Stimulated activated naive CD8-positive, alpha-beta T cell treated with anti-CD3 and anti-CD28 coated beads, Interleukin-15, amount 100 ng/mL, for 72 hours (primary cell): ENCODE measurements around the gene SLX4IP.

Experiments used
- ATAC-seq: fragments of 150-1000 bp; cut with Tn5 transposase; 2 replicates; pipeline ENCODE4 v1.10.0; 2021; ENCODE audit warnings: mild to moderate bottlenecking, moderate library complexity
- DNase-seq, 2 donors: peaks; one replicate each; pipeline ENCODE4 v3.0.0; 2021 to 2022
- H3K27ac Mint-ChIP-seq, 2 donors: one replicate each; pipeline ENCODE4 v1.8.0; 2022; ENCODE audit warnings: mild to moderate bottlenecking in 2 of 2, mixed read lengths in 2 of 2, moderate library complexity in 2 of 2
- H3K27me3 Mint-ChIP-seq: one replicate; pipeline ENCODE4 v1.8.0; 2022; ENCODE audit warnings: mixed read lengths
- H3K4me1 Mint-ChIP-seq: one replicate; pipeline ENCODE4 v1.8.0; 2022; ENCODE audit warnings: mild to moderate bottlenecking, mixed read lengths
- H3K4me3 Mint-ChIP-seq, 2 donors: one replicate each; pipeline ENCODE4 v1.8.0; 2022; ENCODE audit warnings: mild to moderate bottlenecking in 2 of 2, mixed read lengths in 2 of 2, moderate library complexity in 1 of 2
- H3K9me3 Mint-ChIP-seq, 2 donors: one replicate each; pipeline ENCODE4 v1.8.0; 2022; ENCODE audit warnings: mixed read lengths in 2 of 2

Gene SLX4IP

DNA sequence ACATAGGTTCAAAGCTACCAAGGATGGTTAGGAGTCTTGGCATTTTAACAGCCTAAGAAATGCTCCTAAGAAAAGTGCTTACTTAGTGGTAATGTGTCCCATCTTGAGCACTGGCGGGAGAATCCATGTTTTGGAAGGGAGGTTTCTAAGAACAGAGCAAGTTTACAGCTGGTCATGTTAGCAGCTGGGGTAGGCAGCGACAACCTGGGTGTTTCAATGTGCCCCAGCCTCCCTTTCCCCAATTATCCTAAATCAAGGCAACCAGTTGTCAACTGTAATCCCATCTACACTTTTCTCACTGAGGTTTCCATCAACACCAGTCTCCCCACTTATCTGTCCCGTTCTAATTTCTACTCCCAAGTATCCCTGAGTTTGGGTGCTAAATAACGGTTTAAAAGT is 240.3 kb downstream of the SLX4IP start:
- no peaks in the 10 kb centered on the region for H3K9me3 Mint-ChIP-seq
- peaks cover 39% of the 10 kb centered on the region for H3K4me1 Mint-ChIP-seq
- no peak overlapping the region for H3K27ac Mint-ChIP-seq
- peaks cover 85% of the 10 kb centered on the region for H3K27me3 Mint-ChIP-seq
- H3K4me3 Mint-ChIP-seq: peak overlapping the region in 1 of 2 donors; percentile 64
- ATAC-seq (no peak), DNase-seq (no peak)

DNA sequence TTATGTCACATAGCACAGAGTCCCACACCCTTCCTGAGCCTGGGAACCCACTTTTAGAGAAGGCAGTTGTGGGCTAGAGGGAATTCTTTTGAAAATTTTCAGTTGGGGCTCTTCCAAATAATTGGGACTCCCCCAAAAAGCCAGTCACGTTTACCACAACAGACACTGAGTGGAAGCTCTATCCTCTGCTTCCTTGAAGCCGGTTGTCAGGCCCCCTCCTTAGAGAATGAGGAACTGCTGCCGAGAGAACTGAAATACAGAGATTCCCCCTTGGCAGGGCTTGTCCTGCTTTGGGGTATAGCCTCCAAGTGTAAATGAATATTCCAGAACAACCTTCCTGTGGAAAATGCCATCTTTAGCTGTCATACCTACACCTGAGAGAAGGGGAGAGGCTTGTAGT is 241.4 kb downstream of the SLX4IP start:
- ATAC-seq (no peak), DNase-seq (no peak)
- no peak overlapping the region for H3K27ac Mint-ChIP-seq
- H3K9me3 Mint-ChIP-seq: no peaks in the 10 kb centered on the region
- peaks cover 84% of the 10 kb centered on the region for H3K27me3 Mint-ChIP-seq
- H3K4me1 Mint-ChIP-seq: peaks cover 28% of the 10 kb centered on the region
- no peak overlapping the region for H3K4me3 Mint-ChIP-seq
